Activated T-helper 9 cell treated with anti-CD3 and anti-CD28 coated beads, Interleukin-2, amount 50 U/mL, for 16 hours (primary cell): Measurements from ENCODE around the gene ZNF302.

ENCODE experiments used
- DNase-seq: peaks from one replicate; pipeline ENCODE4 v3.0.0-alpha.2; 2020; ENCODE audit warnings: low read depth

ZNF302 gene

DNA sequence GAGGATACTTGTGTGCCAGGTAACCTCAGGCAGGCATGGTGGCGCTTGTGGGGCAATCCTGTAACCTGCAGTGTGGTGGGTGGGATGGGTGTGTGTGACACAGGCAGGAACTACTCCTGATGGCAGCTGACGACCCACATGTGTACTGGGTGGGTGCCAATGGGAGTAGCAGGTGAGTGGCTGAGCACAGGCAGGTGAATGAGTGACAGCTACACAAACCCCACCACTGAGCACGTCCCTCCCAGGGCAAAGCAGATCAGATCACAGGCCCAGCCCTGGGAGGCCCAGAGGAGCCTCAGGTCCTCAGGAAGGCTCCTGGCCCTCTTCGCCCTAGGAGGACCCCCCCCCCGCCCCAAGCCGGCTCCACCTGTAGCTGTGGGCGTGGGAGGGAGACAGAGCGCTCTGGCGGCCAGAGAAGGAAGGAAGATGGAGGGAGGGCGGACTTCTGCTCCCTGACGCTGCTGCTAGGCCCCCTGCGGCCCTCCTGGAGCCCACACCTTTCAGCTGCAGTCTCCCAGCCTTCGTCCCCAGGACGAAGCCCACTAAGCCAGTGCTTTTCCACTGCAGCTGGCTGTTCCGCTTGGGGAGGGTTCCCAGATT, 55.2 kb downstream of the ZNF302 start:
- DNase-seq, result no peak

DNA sequence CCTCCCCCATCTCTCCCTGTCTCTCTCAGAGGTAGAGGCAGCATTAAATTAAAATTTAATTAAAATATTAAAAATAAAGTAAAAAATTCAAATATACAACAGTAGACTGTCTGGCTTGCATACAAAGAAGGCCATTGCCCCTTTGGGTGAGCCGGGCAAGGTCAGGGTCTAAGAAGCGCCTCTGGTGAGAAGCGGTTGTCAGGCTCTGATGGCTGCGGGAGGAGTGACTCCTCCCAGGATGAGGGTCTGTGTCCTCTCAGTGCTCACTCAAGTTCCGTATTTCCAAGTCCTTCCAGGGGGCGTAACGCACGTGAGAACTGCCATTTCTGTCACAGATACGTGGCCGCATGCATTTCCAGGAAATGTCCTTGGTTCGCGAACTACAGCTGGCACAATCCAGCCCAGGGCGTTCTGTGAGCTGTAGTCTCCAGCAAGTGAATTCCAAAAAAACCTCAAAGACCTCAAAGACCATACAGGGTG, 55.8 kb downstream of the ZNF302 start:
- DNase-seq, result no peak

DNA sequence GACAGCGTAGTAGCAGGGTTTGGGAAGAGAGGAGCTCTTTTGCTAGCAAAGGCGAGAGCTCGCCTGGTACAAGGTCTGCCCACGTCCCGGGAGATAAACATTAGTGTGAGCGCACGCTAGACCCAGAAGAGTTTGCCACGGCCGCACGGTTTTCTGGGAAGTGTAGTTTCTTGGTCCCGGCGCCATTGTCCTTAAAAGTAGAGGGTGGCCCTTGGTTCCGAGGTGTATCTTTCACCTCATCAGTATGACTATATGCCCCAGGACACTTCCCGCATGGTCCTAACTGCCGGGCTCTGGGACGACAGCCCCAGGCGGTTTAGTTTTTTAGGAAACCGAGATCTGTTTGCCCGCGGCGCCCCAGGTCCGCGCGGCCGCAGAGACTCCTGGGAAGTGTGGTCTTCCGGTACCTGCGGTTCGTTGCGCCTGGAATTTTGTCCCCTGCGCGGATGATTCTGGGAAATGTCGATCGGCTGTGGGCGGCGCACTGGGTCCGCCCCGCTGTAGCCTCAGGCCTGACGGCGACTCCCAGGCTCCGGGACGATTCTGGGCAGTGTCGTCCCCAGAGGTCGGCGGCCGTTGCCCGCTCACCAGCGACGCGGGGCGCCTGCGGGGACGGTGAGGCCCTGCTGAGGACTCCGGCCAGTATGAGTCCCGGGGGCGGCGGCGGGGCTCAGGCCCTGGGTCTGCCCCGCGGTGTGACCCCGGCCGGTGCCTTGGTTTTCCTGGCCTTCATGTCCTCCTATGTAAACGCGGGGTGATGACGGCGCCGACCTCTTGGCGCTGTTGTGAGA, 56.5 kb downstream of the ZNF302 start, which contains the start of gene ZNF181:
ZNF181 (plus strand) TSS at position 498 of the 791 bp plus-strand sequence. CDS start 795 bp downstream, outside the sequence.
- DNase-seq, result peak; percentile 66

DNA sequence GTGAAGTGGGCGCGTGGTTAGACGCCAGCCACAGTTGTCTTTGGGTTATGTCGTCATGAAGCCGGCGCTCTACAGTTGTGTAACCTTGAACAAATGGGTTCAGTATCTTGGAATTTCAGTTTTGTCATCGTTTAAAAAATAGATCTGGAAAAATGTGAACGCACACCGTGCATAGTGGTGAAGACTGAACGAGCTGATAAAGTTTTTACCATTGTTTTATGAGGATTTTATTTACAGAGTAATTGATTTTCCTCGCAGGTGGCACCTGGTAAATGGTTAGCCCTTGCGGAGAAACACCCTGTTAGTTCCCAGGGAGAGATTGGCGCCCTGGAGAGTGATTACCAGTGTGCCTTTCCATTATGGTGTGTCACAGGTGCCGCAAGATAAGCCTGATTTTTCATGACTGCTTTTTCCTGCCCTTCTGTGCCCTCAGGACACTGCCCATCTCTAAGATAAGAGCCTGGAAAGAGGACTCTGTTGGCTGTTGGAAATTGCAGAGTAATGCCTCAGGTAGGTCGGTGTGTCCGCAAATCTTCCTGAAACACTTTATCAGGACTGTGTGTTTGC, 57.1 kb downstream of the ZNF302 start:
- DNase-seq, result no peak
